Neural cell (in vitro differentiated cells): ENCODE results near the gene GAMT. TPM values are rescaled to one million over a fixed set of nuclear protein-coding genes. Genes with fewer than 3 reads are reported as not detected.

Source experiments
- H2AFZ ChIP-seq: fragments of 200-600, 300-800 bp; sonication (generic), shearing (Covaris generic); 2 replicates; pipeline ENCODE4 v1.6.0; 2014; ENCODE audit warnings: low read depth, mild to moderate bottlenecking, antibody characterized with exemption, low read length, moderate library complexity
- H3F3A ChIP-seq: fragments of 200-600 bp; shearing (Covaris generic); 2 replicates; pipeline ENCODE4 v1.6.1; 2016; ENCODE audit warnings: mild to moderate bottlenecking, moderate library complexity, mixed read lengths, antibody characterized with exemption, low read length; ENCODE audit not compliant: insufficient read depth, poor library complexity, severe bottlenecking
- H3K27ac ChIP-seq: fragments of 200-600, 300-800 bp; sonication (generic), shearing (Covaris generic); 2 replicates; pipeline ENCODE4 v1.5.1; 2014; ENCODE audit warnings: mild to moderate bottlenecking, low read length, moderate library complexity
- H3K27me3 ChIP-seq: fragments of 300-800, 200-600 bp; sonication (generic), shearing (Covaris generic); 2 replicates; pipeline ENCODE4 v1.6.0; 2014; ENCODE audit warnings: mild to moderate bottlenecking, low read depth, low read length, moderate library complexity; ENCODE audit not compliant: insufficient read depth
- H3K36me3 ChIP-seq: fragments of 300-800, 200-600 bp; sonication (generic), shearing (Covaris generic); 2 replicates; pipeline ENCODE4 v1.5.1; 2014; ENCODE audit warnings: mild to moderate bottlenecking, antibody characterized with exemption, low read length, moderate library complexity; ENCODE audit not compliant: insufficient read depth
- H3K4me2 ChIP-seq: fragments of 300-800, 200-600 bp; sonication (generic), shearing (Covaris generic); 2 replicates; pipeline ENCODE4 v1.6.0; 2014; ENCODE audit warnings: mild to moderate bottlenecking, low read length
- H3K4me3 ChIP-seq: fragments of 300-800, 200-600 bp; sonication (generic), shearing (Covaris generic); 2 replicates; pipeline ENCODE4 v1.5.1; 2014; ENCODE audit warnings: mild to moderate bottlenecking, low read length, moderate library complexity
- H3K79me2 ChIP-seq: fragments of 200-600 bp; shearing (Covaris generic); replicated peaks from 2 replicates; pipeline ENCODE4 v1.6.0; 2014; ENCODE audit warnings: mild to moderate bottlenecking, low read length, moderate library complexity; ENCODE audit not compliant: insufficient read depth
- H3K9ac ChIP-seq: fragments of 300-800, 200-600 bp; sonication (generic), shearing (Covaris generic); 2 replicates; pipeline ENCODE4 v1.6.1; 2016; ENCODE audit warnings: mild to moderate bottlenecking, low read length, mixed read lengths
- H3K9me2 ChIP-seq: fragments of 200-600 bp; shearing (Covaris generic); 2 replicates; pipeline ENCODE4 v1.6.1; 2016; ENCODE audit warnings: mild to moderate bottlenecking, low read length, mixed read lengths; ENCODE audit not compliant: insufficient read depth
- H3K9me3 ChIP-seq: fragments of 200-600, 300-800 bp; sonication (generic), shearing (Covaris generic); 2 replicates; pipeline ENCODE4 v1.6.1; 2016; ENCODE audit warnings: mild to moderate bottlenecking, mixed run types, low read length, moderate library complexity, mixed read lengths
- H4K20me1 ChIP-seq: fragments of 200-600 bp; shearing (Covaris generic); 2 replicates; pipeline ENCODE4 v1.6.1; 2016; ENCODE audit warnings: mild to moderate bottlenecking, mixed run types; ENCODE audit not compliant: insufficient read depth
- CTCF ChIP-seq: fragments of 450-650 bp; IDR thresholded peaks from 2 replicates; pipeline ENCODE4 v1.5.1; 2014; ENCODE audit warnings: antibody characterized with exemption, mild to moderate bottlenecking, moderate library complexity; ENCODE audit not compliant: poor library complexity, severe bottlenecking
- EP300 ChIP-seq: fragments of 450-650 bp; conservative IDR thresholded peaks from 2 replicates; pipeline ENCODE4 v1.6.1; 2014; ENCODE audit warnings: antibody characterized with exemption, mild to moderate bottlenecking, moderate library complexity; ENCODE audit not compliant: poor library complexity, severe bottlenecking
- EZH2 ChIP-seq: fragments of 200-600, 300-800 bp; shearing (Covaris generic), sonication (generic); IDR thresholded peaks from 2 replicates; pipeline ENCODE4 v1.6.1; 2014; ENCODE audit warnings: antibody characterized with exemption, low read length, borderline replicate concordance, mild to moderate bottlenecking; ENCODE audit not compliant: insufficient read depth, poor library complexity, severe bottlenecking
- MXI1 ChIP-seq: fragments of 450-650 bp; conservative IDR thresholded peaks from 2 replicates; pipeline ENCODE4 v1.6.1; 2014; ENCODE audit warnings: antibody characterized with exemption, mild to moderate bottlenecking; ENCODE audit not compliant: poor library complexity, severe bottlenecking
- POLR2AphosphoS5 ChIP-seq: IDR thresholded peaks from 2 replicates; pipeline ENCODE4 v1.6.1; 2012
- RAD21 ChIP-seq: fragments of 450-650 bp; conservative IDR thresholded peaks from 2 replicates; pipeline ENCODE4 v1.6.1; 2014; ENCODE audit warnings: antibody characterized with exemption, mild to moderate bottlenecking, moderate library complexity
- REST ChIP-seq: IDR thresholded peaks from 2 replicates; pipeline ENCODE4 v1.6.1; 2012; ENCODE audit warnings: borderline replicate concordance
- SMC3 ChIP-seq: fragments of 450-650 bp; conservative IDR thresholded peaks from 2 replicates; pipeline ENCODE4 v1.6.1; 2014; ENCODE audit warnings: antibody characterized with exemption, mild to moderate bottlenecking, moderate library complexity; ENCODE audit not compliant: poor library complexity
- TAF1 ChIP-seq: IDR thresholded peaks from 2 replicates; pipeline ENCODE4 v1.6.1; 2012; ENCODE audit warnings: low read depth
- polyA plus RNA-seq: library from polyadenylated mRNA; depleted of rRNA; stranded (reverse); fragments of >200 nt; gene quantifications from 2 replicates; pipeline ENCODE4 v1.2.3, GENCODE V29; 2014

The GAMT gene
- polyA plus RNA-seq, 1 donor from 2014 or later, result 32.5 TPM

GRCh38 chr19:1361601-1362386, 39.5 kb downstream of the GAMT start:
- Histone ChIP-seq H3K4me2 (peak overlapping the region; percentile 67), H3K79me2 (peaks cover 6% of the 10 kb centered on the region), H3K27ac (no peak overlapping the region), H3K4me3 (peak overlapping the region; percentile 62), H2AFZ (no peak overlapping the region), H3K9me2 (no peaks in the 10 kb centered on the region), H4K20me1 (no peaks in the 10 kb centered on the region), H3K9me3 (no peaks in the 10 kb centered on the region), H3K27me3 (no peaks in the 10 kb centered on the region), H3F3A (no peaks in the 10 kb centered on the region), H3K9ac (peak overlapping the region; percentile 49), H3K36me3 (no peaks in the 10 kb centered on the region)
- TF ChIP-seq SMC3 (no peak), REST (no peak)

- Histone ChIP-seq H3K27ac (no peak overlapping the region), H3K4me2 (peak overlapping the region; percentile 67), H2AFZ (no peak overlapping the region), H3F3A (no peaks in the 10 kb centered on the region), H3K36me3 (no peaks in the 10 kb centered on the region), H4K20me1 (no peaks in the 10 kb centered on the region), H3K9me2 (no peaks in the 10 kb centered on the region), H3K9ac (peak overlapping the region; percentile 49), H3K27me3 (no peaks in the 10 kb centered on the region), H3K79me2 (peaks cover 7% of the 10 kb centered on the region), H3K9me3 (no peaks in the 10 kb centered on the region), H3K4me3 (peak overlapping the region; percentile 62)
- no peak for TF ChIP-seq SMC3
- no peak for TF ChIP-seq REST
- no peak for TF ChIP-seq TAF1
- no peak for TF ChIP-seq POLR2AphosphoS5
- TF ChIP-seq EP300, result no peak
- no peak for TF ChIP-seq EZH2
- TF ChIP-seq CTCF, result no peak
- no peak for TF ChIP-seq RAD21
- TF ChIP-seq MXI1, result no peak
Measured at GRCh38 chr19:1360818-1361461, 40.4 kb downstream of the GAMT start.
